Dermis blood vessel endothelial cell (primary cell): ENCODE data around the gene CAP2. TPM values are rescaled to one million over a fixed set of nuclear protein-coding genes. Genes with fewer than 3 reads are reported as not detected.

ENCODE experiments used
- DNase-seq: peaks from one replicate; pipeline ENCODE4 v3.0.0; 2010
- total RNA-seq: library from RNA; depleted of rRNA; stranded (reverse); fragments of >200 nt; gene quantifications from 2 replicates; pipeline ENCODE4 v1.2.3, GENCODE V29; 2014

The CAP2 gene
- total RNA-seq, 1 donor from 2014 or later, result 2.6 TPM

GRCh38 chr6:17476511-17476910 lies 83.1 kb downstream of the CAP2 start:
- no peak for DNase-seq

- no peak for DNase-seq
These were observed 84.0 kb downstream of the CAP2 start for GRCh38 chr6:17477356-17477755.

DNA sequence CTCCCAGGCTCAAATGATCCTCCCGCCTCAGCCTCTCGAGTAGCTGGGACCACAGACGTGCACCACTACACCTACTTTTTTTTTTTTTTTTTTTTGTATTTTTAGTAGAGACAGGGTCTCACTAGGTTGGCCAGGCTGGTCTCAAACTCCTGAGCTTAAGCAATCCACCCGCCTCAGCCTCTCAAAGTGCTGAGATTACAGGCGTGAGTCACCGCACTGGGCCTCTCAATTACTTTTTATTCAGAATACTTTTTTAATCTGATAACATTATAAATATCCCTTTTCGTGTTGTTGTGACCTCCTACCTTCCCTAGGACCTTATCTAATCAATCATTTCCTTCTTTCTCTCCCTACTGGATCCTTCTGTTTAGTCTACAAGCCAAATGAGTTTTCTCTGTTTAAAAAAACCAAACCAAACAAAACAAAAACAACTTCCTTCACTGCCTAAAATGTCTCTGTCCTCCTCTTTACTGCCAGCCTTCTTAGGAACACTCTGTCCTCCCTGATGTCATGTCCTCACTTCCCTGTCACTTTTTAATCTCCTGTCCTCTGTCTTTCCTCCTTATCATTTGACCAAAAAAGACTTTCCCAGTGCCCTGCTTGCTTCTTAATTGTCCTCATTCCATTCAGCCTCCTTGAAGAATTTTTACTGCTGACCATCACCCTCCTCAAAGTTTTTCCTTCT lies 85.0 kb downstream of the CAP2 start:
- no peak for DNase-seq

GRCh38 chr6:17478946-17479345 lies 85.6 kb downstream of the CAP2 start:
- no peak for DNase-seq

DNA sequence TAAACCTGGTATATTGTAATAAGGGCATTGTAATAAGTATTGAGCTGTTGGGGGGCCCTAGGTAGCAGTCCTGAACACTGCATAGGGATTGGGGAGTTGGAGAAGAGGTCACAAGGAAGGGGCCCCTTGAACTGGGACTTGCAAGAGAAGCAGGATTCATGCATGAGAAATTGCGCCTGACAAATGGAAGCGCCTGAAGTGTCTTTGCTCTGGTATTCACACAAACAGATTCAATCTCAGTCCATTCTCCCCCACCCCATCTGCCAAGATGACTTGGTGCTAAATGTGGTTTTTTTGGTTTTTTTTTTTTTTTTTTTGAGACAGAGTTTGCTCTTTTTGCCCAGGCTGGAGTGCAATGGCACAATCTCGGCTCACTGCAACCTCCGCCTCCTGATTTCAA lies 87.1 kb downstream of the CAP2 start:
- no peak for DNase-seq

DNA sequence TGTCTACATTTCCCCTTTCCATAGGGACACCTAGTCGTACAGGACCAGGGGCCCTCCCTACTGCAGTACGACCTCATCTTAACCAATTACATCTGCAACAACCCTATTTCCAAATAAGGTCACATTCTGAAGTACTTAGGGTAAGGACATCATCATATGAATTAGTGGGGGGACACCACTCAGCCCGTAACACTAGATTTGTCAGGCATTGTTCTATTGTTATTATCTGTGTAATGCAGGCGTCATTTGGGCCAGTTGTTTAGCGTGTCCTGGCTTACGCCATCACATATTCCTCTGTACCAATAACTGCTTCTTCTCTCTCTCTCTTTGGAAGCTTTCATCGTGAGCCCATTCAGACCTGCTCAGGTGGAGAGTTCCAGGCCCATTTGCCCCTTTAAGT lies 89.3 kb downstream of the CAP2 start:
- DNase-seq, result no peak

GRCh38 chr6:17483391-17484016 lies 90.1 kb downstream of the CAP2 start:
- no peak for DNase-seq

- DNase-seq, result no peak
These were observed 90.9 kb downstream of the CAP2 start for GRCh38 chr6:17484201-17484849.

DNA sequence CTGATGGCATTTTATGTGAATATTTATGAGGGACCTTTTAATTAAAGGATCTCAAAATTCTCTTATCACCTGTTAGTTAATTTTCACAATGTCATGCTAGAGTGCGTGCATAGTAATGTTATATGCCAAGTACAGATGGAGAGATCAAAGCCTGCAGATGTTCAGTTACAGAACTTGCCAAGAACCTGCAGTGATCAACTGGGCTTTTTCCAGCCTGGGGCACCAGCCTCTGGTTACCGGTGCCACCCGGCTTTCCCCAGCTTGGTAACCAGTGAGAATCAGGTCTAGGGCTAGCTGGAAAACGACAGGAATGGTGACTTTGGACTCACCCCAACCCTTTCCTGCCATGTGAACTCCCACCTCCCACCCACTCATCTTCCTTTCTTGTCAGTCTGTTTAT lies 91.8 kb downstream of the CAP2 start:
- DNase-seq, result no peak

GRCh38 chr6:17485946-17486345 lies 92.6 kb downstream of the CAP2 start:
- DNase-seq, result no peak

GRCh38 chr6:17486680-17487079 lies 93.3 kb downstream of the CAP2 start:
- no peak for DNase-seq

DNA sequence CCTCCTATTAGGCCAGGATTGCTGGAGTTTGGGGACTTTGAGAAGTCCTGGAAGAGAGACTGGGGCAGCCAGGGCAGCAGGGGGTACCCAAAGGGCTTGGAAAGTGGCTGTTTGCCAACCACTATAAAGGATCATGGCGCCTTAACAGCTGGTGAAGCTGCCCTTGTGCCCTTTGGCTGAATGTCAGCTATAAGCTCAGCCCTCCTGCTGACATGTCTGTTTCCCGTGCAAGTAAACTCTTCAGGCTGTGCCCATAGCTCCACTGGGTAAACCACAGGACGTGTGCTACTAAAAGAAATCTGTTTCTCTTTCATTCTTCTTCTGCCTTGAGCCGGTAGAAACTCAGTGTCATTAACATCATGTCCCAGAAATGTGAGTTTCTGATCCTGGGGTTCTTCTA lies 97.3 kb downstream of the CAP2 start:
- peak; percentile 71 for DNase-seq

GRCh38 chr6:17491416-17492142 lies 98.2 kb downstream of the CAP2 start:
- peak; percentile 94 for DNase-seq

DNA sequence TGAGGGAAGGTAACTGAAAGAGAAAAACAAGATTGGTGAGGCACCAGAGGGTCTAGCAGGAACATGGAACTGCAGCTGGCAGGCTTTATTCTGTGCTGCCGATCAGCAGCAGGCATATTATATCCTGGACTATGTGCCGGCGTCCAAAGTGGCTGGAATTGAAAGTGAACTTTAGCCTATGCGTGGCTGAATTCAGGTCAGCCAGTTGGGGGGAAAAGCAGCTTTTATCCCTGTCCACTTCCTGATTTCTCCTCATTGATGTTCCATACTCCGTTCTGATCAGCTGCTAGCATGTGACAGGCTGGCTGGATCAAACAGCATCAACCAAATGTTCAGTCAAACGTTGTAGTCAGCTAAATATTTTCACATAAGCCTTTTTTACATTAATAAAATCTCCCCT lies 99.0 kb downstream of the CAP2 start:
- peak; percentile 64 for DNase-seq

GRCh38 chr6:17493286-17493685 lies 99.9 kb downstream of the CAP2 start:
- peak; percentile 87 for DNase-seq

- DNase-seq, result no peak
These were observed 100.8 kb downstream of the CAP2 start for GRCh38 chr6:17494177-17494576.

DNA sequence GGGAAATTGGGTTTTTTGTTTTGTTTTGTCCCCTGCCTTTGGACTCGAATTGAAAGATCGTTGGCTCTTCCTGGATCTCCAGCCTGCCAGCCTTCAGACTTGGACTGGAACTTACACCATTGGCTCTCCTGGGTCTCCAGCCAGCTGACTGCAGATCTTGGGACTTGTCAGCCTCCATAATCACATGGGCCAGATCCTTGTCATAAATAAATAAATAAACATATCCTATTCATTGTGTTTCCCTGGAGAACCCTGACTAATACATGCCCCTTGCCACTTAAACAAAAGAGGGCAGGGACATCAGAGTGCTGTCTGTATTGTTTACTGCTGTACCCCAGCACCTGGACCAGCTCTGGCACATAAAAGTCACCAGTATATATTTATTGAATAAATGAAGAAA lies 101.5 kb downstream of the CAP2 start:
- peak; percentile 85 for DNase-seq

- peak; percentile 77 for DNase-seq
These were observed 104.2 kb downstream of the CAP2 start for GRCh38 chr6:17497535-17498095.

DNA sequence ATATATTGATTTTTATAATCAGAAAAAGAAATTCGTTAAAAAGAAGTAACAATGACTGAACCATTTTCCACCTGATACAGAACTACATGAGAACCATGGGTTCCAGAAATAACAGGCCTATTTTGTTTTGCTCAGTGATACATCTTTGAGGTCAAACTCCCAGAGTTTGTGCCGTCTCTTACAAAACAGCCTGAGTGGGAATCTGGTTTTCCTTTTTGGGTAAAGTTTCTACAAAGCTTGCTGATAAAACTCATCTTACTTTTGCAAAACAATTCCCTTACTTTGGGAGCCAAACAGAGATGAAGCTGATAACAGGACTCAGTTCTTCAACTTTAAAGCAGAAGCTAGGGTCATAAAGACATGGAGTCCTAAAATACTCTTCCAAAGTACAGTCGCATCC lies 108.0 kb downstream of the CAP2 start:
- no peak for DNase-seq

GRCh38 chr6:17501982-17502704 lies 108.7 kb downstream of the CAP2 start:
- DNase-seq, result no peak

DNA sequence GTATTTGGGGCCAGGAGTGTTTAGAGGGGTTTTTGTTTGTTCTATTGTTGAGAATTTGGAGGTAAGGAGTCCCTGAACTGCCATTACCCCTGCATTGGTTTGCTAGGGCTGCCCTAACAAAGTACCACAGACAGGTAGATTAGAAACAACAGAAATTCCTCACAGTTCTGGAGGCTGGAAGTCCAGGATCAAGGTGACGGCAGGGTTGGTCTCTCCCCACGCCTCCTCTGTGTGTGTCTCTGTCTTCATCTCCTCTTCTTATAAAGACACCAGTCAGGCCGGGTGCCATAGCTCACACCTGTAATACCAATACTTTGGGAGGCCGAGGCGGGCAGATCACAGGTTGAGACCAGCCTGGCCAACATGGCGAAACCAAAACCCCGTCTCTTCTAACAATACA lies 109.7 kb downstream of the CAP2 start:
- no peak for DNase-seq

GRCh38 chr6:17504005-17504404 lies 110.6 kb downstream of the CAP2 start:
- DNase-seq, result no peak
